ENCODE data around the gene TMEM50B. TPM values are rescaled to one million over a fixed set of nuclear protein-coding genes. Genes with fewer than 3 reads are reported as not detected.

The TMEM50B gene
- total and polyA plus RNA-seq, 2 of the 8 experiments (the other 6 are each of a cell fraction or from before 2014, with no cell fraction given), result 16.8 to 20.5 TPM

- Histone ChIP-seq H4K20me1 (replicated peaks in 1 of 2; ENCODE audit: control insufficient read depth in 1 of 2, insufficient read depth in 2 of 2, low read length in 2 of 2) (peaks cover 0 to 2% of the 10 kb centered on the region in 2 experiments), H4K5ac (ENCODE audit: insufficient read length, low read depth, low read length) (no peak overlapping the region), H3K23ac (ENCODE audit: insufficient read length) (no peak overlapping the region), H3K9me3 (ENCODE audit: insufficient read depth in 2 of 2, low read depth in 1 of 2, low read length in 1 of 2) (no peaks in the 10 kb centered on the region), H3K27me3 (replicated peaks in 1 of 4; ENCODE audit: control insufficient read depth in 3 of 4, extremely low read depth in 1 of 4, insufficient read depth in 3 of 4, low read length in 3 of 4) (no peaks in the 10 kb centered on the region), H2BK20ac (ENCODE audit: low read length) (no peak overlapping the region), H3K4me1 (replicated peaks in 1 of 4; ENCODE audit: control insufficient read depth in 3 of 4, insufficient read depth in 4 of 4, low read length in 3 of 4) (no peaks in the 10 kb centered on the region), H2AK5ac (ENCODE audit: low read depth, low read length) (no peak overlapping the region), H2BK15ac (ENCODE audit: low read length) (no peak overlapping the region), H3K23me2 (ENCODE audit: low read depth, low read length) (no peaks in the 10 kb centered on the region), H3K14ac (ENCODE audit: insufficient read length) (no peak overlapping the region), H3K79me2 (ENCODE audit: control insufficient read depth in 1 of 2, insufficient read depth in 2 of 2, low read length in 2 of 2) (no peaks in the 10 kb centered on the region), H3K36me3 (ENCODE audit: control insufficient read depth in 2 of 4, insufficient read depth in 4 of 4, low read length in 3 of 4) (peaks cover 12 to 50% (median 46%) of the 10 kb centered on the region in 4 experiments; a peak in 7 of 8 replicates), H3K56ac (replicated peaks; ENCODE audit: insufficient read length, low read depth, low read length) (no peak overlapping the region), H3K79me1 (ENCODE audit: low read depth, low read length) (no peaks in the 10 kb centered on the region), H2AFZ (ENCODE audit: low read length) (no peak overlapping the region), H4K91ac (replicated peaks; ENCODE audit: insufficient read length, low read length) (no peak overlapping the region), H3K4me3 (ENCODE audit: extremely low read depth in 1 of 4, insufficient read depth in 2 of 4, low read depth in 3 of 4, low read length in 4 of 4) (no peak overlapping the region), H3K4ac (replicated peaks; ENCODE audit: insufficient read length, low read depth, low read length) (no peak overlapping the region), H2BK12ac (ENCODE audit: low read depth, low read length) (no peak overlapping the region), H3K27ac (ENCODE audit: low read depth, low read length) (no peak overlapping the region), H2BK120ac (replicated peaks; ENCODE audit: low read depth, low read length) (no peak overlapping the region), H4K8ac (ENCODE audit: extremely low read depth, insufficient read depth, low read length) (no peak overlapping the region), H2BK5ac (ENCODE audit: low read depth, low read length) (no peak overlapping the region), H3K4me2 (ENCODE audit: insufficient read depth in 1 of 2, low read depth in 2 of 2, low read length in 2 of 2) (no peak overlapping the region), H3K9ac (replicated peaks in 1 of 4; ENCODE audit: extremely low read depth in 1 of 4, low read depth in 3 of 4, low read length in 3 of 4) (no peak overlapping the region), H3K18ac (ENCODE audit: extremely low read depth, low read length) (no peak overlapping the region)
- 93% methylated on average over 8 of the region's 8 CpGs; no CpG with 5 or more reads in 1 of the 2 experiments for WGBS, 2 experiments (ENCODE audit: extremely low coverage in 1 of 2, insufficient coverage in 1 of 2, insufficient read length in 1 of 2, insufficient replicate concordance in 2 of 2, low coverage in 1 of 2, low lambda C conversion rate in 2 of 2, missing lambda C conversion rate in 1 of 2)
- DNase-seq (ENCODE audit: low read depth in 1 of 2, low spot score in 2 of 2), result no peak
- POLR2A ChIA-PET (ENCODE audit: partially characterized antibody), result interaction anchor here (0.8 kb wide), 1 partner anchor 11 kb away, joined by 3 read pairs; no protein-coding TSS in a partner anchor
- CTCF ChIA-PET (ENCODE audit: partially characterized antibody), result interaction anchor here (1.1 to 1.6 kb wide), 2 partner anchors 13 to 42 kb away, joined by 4 read pairs; no protein-coding TSS in a partner anchor
- no peak for FAIRE-seq
- TF ChIP-seq USF2 (IDR thresholded peaks at IDR 0.05; ENCODE audit: low read length) (no peak), KDM1A (IDR thresholded peaks at IDR 0.05; ENCODE audit: borderline replicate concordance, low read length) (no peak), POLR2AphosphoS5 (IDR thresholded peaks at IDR 0.05; ENCODE audit: low read depth, low read length) (no peak), RNF2 (IDR thresholded peaks at IDR 0.05; ENCODE audit: borderline replicate concordance, low read depth, low read length, missing control alignments, poor library complexity, severe bottlenecking) (no peak), CREB1 (IDR thresholded peaks at IDR 0.05) (no peak), ZNF274 (IDR thresholded peaks at IDR 0.05; ENCODE audit: borderline replicate concordance, extremely low read depth, low read length) (no peak), SIN3A (conservative IDR thresholded peaks at IDR 0.05 in 1 of 2, IDR thresholded peaks at IDR 0.05 in 1 of 2; ENCODE audit: low read depth in 1 of 2, low read length in 2 of 2) (no peak), HDAC6 (IDR thresholded peaks at IDR 0.05; ENCODE audit: low read depth, low read length) (no peak), CEBPB (IDR thresholded peaks at IDR 0.05; ENCODE audit: low read depth, low read length) (no peak), SAP30 (IDR thresholded peaks at IDR 0.05; ENCODE audit: insufficient read depth, insufficient replicate concordance, low read length) (no peak), BRCA1 (IDR thresholded peaks at IDR 0.05; ENCODE audit: low read depth, low read length) (no peak), CBX5 (IDR thresholded peaks at IDR 0.05; ENCODE audit: low read depth, low read length) (no peak), KDM5A (IDR thresholded peaks at IDR 0.05; ENCODE audit: low read length) (no peak)
These were observed 51.1 kb downstream of the TMEM50B start for GRCh38 chr21:33428669-33429068.
